Endodermal cell (in vitro differentiated cells): ENCODE results near the gene CLCA1. TPM values are rescaled to one million over a fixed set of nuclear protein-coding genes. Genes with fewer than 3 reads are reported as not detected.

ENCODE experiments used
- DNase-seq: peaks from one replicate; pipeline ENCODE4 v3.0.0-alpha.2; 2017
- H3K27ac ChIP-seq: 2 replicates; pipeline ENCODE4 v1.5.1; 2013; ENCODE audit warnings: mild to moderate bottlenecking, low read depth, low read length, moderate library complexity
- H3K27me3 ChIP-seq: 2 replicates; pipeline ENCODE4 v1.6.1; 2013; ENCODE audit warnings: mild to moderate bottlenecking, low read length, moderate library complexity; ENCODE audit not compliant: insufficient read depth, control insufficient read depth, poor library complexity, severe bottlenecking
- H3K36me3 ChIP-seq: 2 replicates; pipeline ENCODE4 v1.7.0; 2013; ENCODE audit warnings: mild to moderate bottlenecking, low read length, moderate library complexity; ENCODE audit not compliant: control insufficient read depth, insufficient read depth
- H3K4me1 ChIP-seq: one replicate; pipeline ENCODE4 v1.7.0; 2013; ENCODE audit warnings: low read length; ENCODE audit not compliant: control insufficient read depth, insufficient read depth
- H3K4me3 ChIP-seq: 2 replicates; pipeline ENCODE4 v1.5.1; 2013; ENCODE audit warnings: mild to moderate bottlenecking, low read length, moderate library complexity
- H3K9ac ChIP-seq: 2 replicates; pipeline ENCODE4 v1.6.1; 2013; ENCODE audit warnings: mild to moderate bottlenecking, low read length, moderate library complexity; ENCODE audit not compliant: poor library complexity, severe bottlenecking; ENCODE audit errors: extremely low read depth
- H3K9me3 ChIP-seq: 2 replicates; pipeline ENCODE4 v1.6.1; 2013; ENCODE audit warnings: mild to moderate bottlenecking, low read length, moderate library complexity; ENCODE audit not compliant: control insufficient read depth
- H3K27ac Mint-ChIP-seq: 2 replicates; pipeline ENCODE4 v1.8.0; 2020; ENCODE audit warnings: mixed read lengths
- H3K27me3 Mint-ChIP-seq: 2 replicates; pipeline ENCODE4 v1.8.0; 2021; ENCODE audit warnings: mild to moderate bottlenecking, mixed read lengths; ENCODE audit not compliant: insufficient read depth
- H3K36me3 Mint-ChIP-seq: 2 replicates; pipeline ENCODE4 v1.8.0; 2020; ENCODE audit warnings: low read depth, mixed read lengths
- H3K4me1 Mint-ChIP-seq: 2 replicates; pipeline ENCODE4 v1.8.0; 2020; ENCODE audit warnings: mixed read lengths
- H3K4me3 Mint-ChIP-seq: 2 replicates; pipeline ENCODE4 v1.8.0; 2020; ENCODE audit warnings: mild to moderate bottlenecking, moderate library complexity, mixed read lengths
- H3K9me3 Mint-ChIP-seq: 2 replicates; pipeline ENCODE4 v1.8.0; 2020; ENCODE audit warnings: mild to moderate bottlenecking, mixed read lengths
- WGBS, 2 experiments: methylation state at CpG; one replicate each; pipeline versions ENCODE4 v1.1.5 to v1.1.7; 2013; ENCODE audit warnings: missing lambda C conversion rate in 2 of 2, mixed read lengths in 1 of 2; ENCODE audit not compliant: insufficient coverage in 1 of 2, insufficient read length in 1 of 2; 5-methylcytosine and 5-hydroxymethylcytosine counted together
- total RNA-seq, 2 donors: library from RNA; stranded (reverse); fragmentation: NEBNext Ultra II Directional in 1 of 2; extraction: Animal tissue kit (Norgen Biotek cat#: 25700) in 1 of 2; gene quantifications; 2 replicates in 1 of 2; 3 replicates in 1 of 2; pipeline ENCODE4 v1.2.1, GENCODE V29; 2021
- TF ChIP-seq, protein P1 (sequence below): fragments of 200-600 bp; sonication (generic); conservative IDR thresholded peaks from 2 replicates; pipeline ENCODE4 v1.5.0; 2021; ENCODE audit warnings: antibody characterized with exemption, mild to moderate bottlenecking

Gene CLCA1
- total RNA-seq, 2 donors from 2014 or later, result 0.24 to 0.60 TPM

DNA sequence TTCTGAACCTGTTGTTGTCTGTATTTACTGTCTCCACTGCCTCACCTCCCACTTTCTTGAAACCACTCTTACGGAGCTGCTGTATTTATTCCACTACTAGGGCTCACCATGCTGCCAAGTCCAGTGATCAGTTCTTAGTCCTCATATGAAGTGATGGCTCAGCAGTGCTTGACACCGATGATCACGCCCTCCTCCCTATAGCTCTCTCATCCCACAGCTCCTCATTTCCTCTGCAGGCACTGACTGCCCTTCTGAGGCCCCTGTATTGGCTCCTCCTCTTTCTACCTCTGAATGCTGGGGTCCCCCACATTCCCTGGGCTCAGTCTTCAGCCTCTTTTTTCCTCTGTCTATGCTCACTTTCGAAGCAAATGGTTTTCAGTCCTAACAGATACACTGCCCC is 3.4 kb downstream of the CLCA1 start:
- H3K4me1 Mint-ChIP-seq, result peaks cover 17% of the 10 kb centered on the region

DNA sequence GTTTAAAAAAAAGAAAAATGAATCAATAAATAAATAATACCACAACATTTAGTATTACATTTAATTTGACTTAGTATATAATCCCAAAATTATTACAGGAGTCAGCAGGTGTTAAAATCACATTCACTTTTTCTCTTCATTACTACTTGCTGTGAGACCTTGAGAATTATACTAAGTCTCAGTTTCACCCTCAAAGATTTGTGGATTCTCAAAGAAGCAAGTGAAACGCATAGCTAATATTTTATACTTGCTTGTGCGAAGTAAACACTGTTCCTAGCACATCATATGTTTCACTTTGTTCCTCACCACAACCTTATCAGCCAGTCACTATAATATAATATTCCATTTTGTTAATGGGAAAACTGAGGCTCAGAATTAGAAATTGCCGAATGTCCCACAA is 4.0 kb downstream of the CLCA1 start:
- Mint-ChIP-seq H3K4me1 (peaks cover 16% of the 10 kb centered on the region), H3K27ac (no peak overlapping the region), H3K9me3 (no peaks in the 10 kb centered on the region), H3K4me3 (no peak overlapping the region), H3K36me3 (no peaks in the 10 kb centered on the region), H3K27me3 (peaks cover 5% of the 10 kb centered on the region)
- no peaks in the 10 kb centered on the region for H3K36me3 ChIP-seq
- DNase-seq, result no peak
- WGBS, 2 experiments, result 60 to 100% methylated on average over 1 to 3 of the region's 3 CpGs
- no peak overlapping the region for H3K27ac ChIP-seq
- TF ChIP-seq, protein P1, sequence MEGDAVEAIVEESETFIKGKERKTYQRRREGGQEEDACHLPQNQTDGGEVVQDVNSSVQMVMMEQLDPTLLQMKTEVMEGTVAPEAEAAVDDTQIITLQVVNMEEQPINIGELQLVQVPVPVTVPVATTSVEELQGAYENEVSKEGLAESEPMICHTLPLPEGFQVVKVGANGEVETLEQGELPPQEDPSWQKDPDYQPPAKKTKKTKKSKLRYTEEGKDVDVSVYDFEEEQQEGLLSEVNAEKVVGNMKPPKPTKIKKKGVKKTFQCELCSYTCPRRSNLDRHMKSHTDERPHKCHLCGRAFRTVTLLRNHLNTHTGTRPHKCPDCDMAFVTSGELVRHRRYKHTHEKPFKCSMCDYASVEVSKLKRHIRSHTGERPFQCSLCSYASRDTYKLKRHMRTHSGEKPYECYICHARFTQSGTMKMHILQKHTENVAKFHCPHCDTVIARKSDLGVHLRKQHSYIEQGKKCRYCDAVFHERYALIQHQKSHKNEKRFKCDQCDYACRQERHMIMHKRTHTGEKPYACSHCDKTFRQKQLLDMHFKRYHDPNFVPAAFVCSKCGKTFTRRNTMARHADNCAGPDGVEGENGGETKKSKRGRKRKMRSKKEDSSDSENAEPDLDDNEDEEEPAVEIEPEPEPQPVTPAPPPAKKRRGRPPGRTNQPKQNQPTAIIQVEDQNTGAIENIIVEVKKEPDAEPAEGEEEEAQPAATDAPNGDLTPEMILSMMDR, result no peak
- H3K4me3 ChIP-seq, result no peak overlapping the region
- H3K4me1 ChIP-seq, result no peaks in the 10 kb centered on the region
- no peak overlapping the region for H3K9ac ChIP-seq
- no peaks in the 10 kb centered on the region for H3K27me3 ChIP-seq
- no peaks in the 10 kb centered on the region for H3K9me3 ChIP-seq

More for the DNA sequence above, 3.4 kb downstream of the CLCA1 start:
- no peaks in the 10 kb centered on the region for H3K27me3 ChIP-seq
- H3K36me3 ChIP-seq, result no peaks in the 10 kb centered on the region
- H3K27ac ChIP-seq, result no peak overlapping the region
- TF ChIP-seq, protein P1, result no peak
- WGBS, 2 experiments, result 86 to 90% methylated on average over 4 of the region's 4 CpGs
- Mint-ChIP-seq H3K36me3 (no peaks in the 10 kb centered on the region), H3K4me3 (no peak overlapping the region), H3K27ac (no peak overlapping the region), H3K27me3 (peaks cover 5% of the 10 kb centered on the region), H3K9me3 (no peaks in the 10 kb centered on the region)
- H3K4me1 ChIP-seq, result no peaks in the 10 kb centered on the region
- H3K4me3 ChIP-seq, result no peak overlapping the region
- H3K9ac ChIP-seq, result no peak overlapping the region
- DNase-seq, result no peak
- no peaks in the 10 kb centered on the region for H3K9me3 ChIP-seq

DNA sequence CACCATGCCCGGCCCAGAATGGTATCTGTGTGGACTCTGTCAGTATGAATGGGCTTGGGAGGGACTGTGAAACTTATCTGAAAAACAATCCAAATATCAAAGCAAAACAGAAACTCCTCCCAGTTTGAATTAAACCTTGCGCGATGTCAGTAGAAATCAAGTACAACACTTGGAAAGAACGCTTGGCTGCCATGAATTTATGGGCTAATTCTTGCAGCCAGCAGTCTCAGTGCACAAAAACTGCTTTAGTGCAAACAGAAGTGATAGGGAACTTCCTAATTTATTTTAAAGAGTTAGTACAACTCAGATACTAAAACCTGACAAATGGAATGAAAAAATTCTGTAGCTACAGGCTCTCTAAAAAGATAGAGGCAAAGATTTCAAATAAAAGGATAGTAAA is 8.5 kb downstream of the CLCA1 start:
- H3K9me3 ChIP-seq, result no peaks in the 10 kb centered on the region
- no peak for DNase-seq
- 96 to 99% methylated on average over 3 to 4 of the region's 4 CpGs for WGBS, 2 experiments
- no peaks in the 10 kb centered on the region for H3K9me3 Mint-ChIP-seq
- H3K4me3 Mint-ChIP-seq, result no peak overlapping the region
- TF ChIP-seq, protein P1, result no peak
- no peaks in the 10 kb centered on the region for H3K36me3 ChIP-seq
- no peak overlapping the region for H3K27ac ChIP-seq
- no peaks in the 10 kb centered on the region for H3K27me3 Mint-ChIP-seq
- no peak overlapping the region for H3K9ac ChIP-seq
- H3K27ac Mint-ChIP-seq, result no peak overlapping the region
- peaks cover 8% of the 10 kb centered on the region for H3K4me1 Mint-ChIP-seq
- H3K36me3 Mint-ChIP-seq, result no peaks in the 10 kb centered on the region
- H3K4me3 ChIP-seq, result no peak overlapping the region
- H3K27me3 ChIP-seq, result no peaks in the 10 kb centered on the region
- no peaks in the 10 kb centered on the region for H3K4me1 ChIP-seq
